Measurements from ENCODE around the gene CNTN5.

Gene CNTN5

GRCh38 chr11:99391245-99391644, 370.5 kb downstream of the CNTN5 start:
- DNase-seq (ENCODE audit: low read depth in 3 of 3): no peak

GRCh38 chr11:99406345-99406744, 385.6 kb downstream of the CNTN5 start:
- no peak for DNase-seq (ENCODE audit: low read depth in 3 of 3)

- no peak for DNase-seq (ENCODE audit: low read depth in 3 of 3)
Observed at GRCh38 chr11:99410636-99411035, 389.9 kb downstream of the CNTN5 start.

- DNase-seq (ENCODE audit: low read depth in 3 of 3): no peak
Observed at GRCh38 chr11:99418927-99419720, 398.4 kb downstream of the CNTN5 start.

GRCh38 chr11:99419991-99420390, 399.2 kb downstream of the CNTN5 start:
- no peak for DNase-seq (ENCODE audit: low read depth in 3 of 3)

GRCh38 chr11:99422581-99423427, 402.1 kb downstream of the CNTN5 start:
- DNase-seq (ENCODE audit: low read depth in 3 of 3): no peak

- DNase-seq (ENCODE audit: low read depth in 3 of 3): no peak
Observed at GRCh38 chr11:99423428-99423983, 402.8 kb downstream of the CNTN5 start.

- DNase-seq (ENCODE audit: low read depth in 3 of 3): no peak
Observed at GRCh38 chr11:99424313-99425084, 403.8 kb downstream of the CNTN5 start.

- no peak for DNase-seq (ENCODE audit: low read depth in 3 of 3)
Observed at GRCh38 chr11:99425596-99425995, 404.8 kb downstream of the CNTN5 start.

GRCh38 chr11:99432677-99433076, 411.9 kb downstream of the CNTN5 start:
- no peak for DNase-seq (ENCODE audit: low read depth in 3 of 3)

GRCh38 chr11:99443276-99443675, 422.5 kb downstream of the CNTN5 start:
- DNase-seq (ENCODE audit: low read depth in 3 of 3): no peak

GRCh38 chr11:99446400-99446799, 425.7 kb downstream of the CNTN5 start:
- no peak for DNase-seq (ENCODE audit: low read depth in 3 of 3)

- DNase-seq (ENCODE audit: low read depth in 3 of 3): no peak
Observed at GRCh38 chr11:99449345-99449744, 428.6 kb downstream of the CNTN5 start.

GRCh38 chr11:99452075-99452474, 431.3 kb downstream of the CNTN5 start:
- DNase-seq (ENCODE audit: low read depth in 3 of 3): no peak

GRCh38 chr11:99461913-99462312, 441.2 kb downstream of the CNTN5 start:
- DNase-seq (ENCODE audit: low read depth in 3 of 3): no peak

GRCh38 chr11:99464985-99465384, 444.2 kb downstream of the CNTN5 start:
- no peak for DNase-seq (ENCODE audit: low read depth in 3 of 3)

- no peak for DNase-seq (ENCODE audit: low read depth in 3 of 3)
Observed at GRCh38 chr11:99489581-99489980, 468.8 kb downstream of the CNTN5 start.

- DNase-seq (ENCODE audit: low read depth in 3 of 3): no peak
Observed at GRCh38 chr11:99494065-99494464, 473.3 kb downstream of the CNTN5 start.

GRCh38 chr11:99501655-99502054, 480.9 kb downstream of the CNTN5 start:
- DNase-seq (ENCODE audit: low read depth in 3 of 3): no peak

GRCh38 chr11:99505316-99505715, 484.6 kb downstream of the CNTN5 start:
- no peak for DNase-seq (ENCODE audit: low read depth in 3 of 3)

- no peak for DNase-seq (ENCODE audit: low read depth in 3 of 3)
Observed at GRCh38 chr11:99505831-99506230, 485.1 kb downstream of the CNTN5 start.

- DNase-seq (ENCODE audit: low read depth in 3 of 3): no peak
Observed at GRCh38 chr11:99509863-99510262, 489.1 kb downstream of the CNTN5 start.

Measured in stimulated activated CD4-positive, alpha-beta T cell treated with anti-CD3 and anti-CD28 coated beads, TNF-alpha, amount 100 ng/mL, for 24 hours (primary cell).